Measurements from ENCODE around the gene COQ10B.
A peak's percentile ranks its signal among the peaks of the same experiment; 100 is the strongest.

The COQ10B gene

GRCh38 chr2:197487385-197487784, 34.0 kb downstream of the COQ10B start:
- DNase-seq = no peak
- Histone ChIP-seq H3K27ac (no peak overlapping the region), H3K4me3 (ENCODE audit: low read depth, low read length) (no peak overlapping the region), H3K36me3 (peaks cover 73% of the 10 kb centered on the region), H3K9me3 (ENCODE audit: severe bottlenecking) (peaks cover 8% of the 10 kb centered on the region), H3K27me3 (ENCODE audit: insufficient read depth, low read depth, severe bottlenecking) (no peaks in the 10 kb centered on the region)
- no peak for TF ChIP-seq CTCF (IDR thresholded peaks at IDR 0.05; ENCODE audit: low read depth, low read length)

- no peak overlapping the region for H3K27ac ChIP-seq
- H3K4me3 ChIP-seq (ENCODE audit: low read depth, low read length) = no peak overlapping the region
- no peaks in the 10 kb centered on the region for H3K27me3 ChIP-seq (ENCODE audit: insufficient read depth, low read depth, severe bottlenecking)
- H3K9me3 ChIP-seq (ENCODE audit: severe bottlenecking) = no peaks in the 10 kb centered on the region
- no peak for DNase-seq
- no peak for TF ChIP-seq CTCF (IDR thresholded peaks at IDR 0.05; ENCODE audit: low read depth, low read length)
- peaks cover 90% of the 10 kb centered on the region for H3K36me3 ChIP-seq
These were observed 42.2 kb downstream of the COQ10B start for GRCh38 chr2:197495433-197496134.

GRCh38 chr2:197496695-197497094, 43.3 kb downstream of the COQ10B start:
- Histone ChIP-seq H3K27ac (no peak overlapping the region), H3K27me3 (ENCODE audit: insufficient read depth, low read depth, severe bottlenecking) (no peaks in the 10 kb centered on the region), H3K4me3 (ENCODE audit: low read depth, low read length) (no peak overlapping the region), H3K36me3 (peaks cover 89% of the 10 kb centered on the region), H3K9me3 (ENCODE audit: severe bottlenecking) (no peaks in the 10 kb centered on the region)
- TF ChIP-seq CTCF (IDR thresholded peaks at IDR 0.05; ENCODE audit: low read depth, low read length) = no peak
- no peak for DNase-seq

- H3K4me3 ChIP-seq (ENCODE audit: low read depth, low read length) = no peak overlapping the region; the same call in 1 of the 2 replicates
- no peak for TF ChIP-seq CTCF (IDR thresholded peaks at IDR 0.05; ENCODE audit: low read depth, low read length)
- no peaks in the 10 kb centered on the region for H3K27me3 ChIP-seq (ENCODE audit: insufficient read depth, low read depth, severe bottlenecking)
- H3K36me3 ChIP-seq = peaks cover 89% of the 10 kb centered on the region
- no peak overlapping the region for H3K27ac ChIP-seq
- H3K9me3 ChIP-seq (ENCODE audit: severe bottlenecking) = no peaks in the 10 kb centered on the region
- no peak for DNase-seq
These were observed 44.0 kb downstream of the COQ10B start for GRCh38 chr2:197497326-197497725.

- H3K27me3 ChIP-seq (ENCODE audit: insufficient read depth, low read depth, severe bottlenecking) = no peaks in the 10 kb centered on the region
- no peak for DNase-seq
These were observed 45.0 kb downstream of the COQ10B start for GRCh38 chr2:197498235-197498936.

More at GRCh38 chr2:197498235-197498936, 45.0 kb downstream of the COQ10B start:
- H3K36me3 ChIP-seq = peaks cover 89% of the 10 kb centered on the region
- TF ChIP-seq CTCF (IDR thresholded peaks at IDR 0.05; ENCODE audit: low read depth, low read length) = no peak
- H3K9me3 ChIP-seq (ENCODE audit: severe bottlenecking) = no peaks in the 10 kb centered on the region
- H3K27ac ChIP-seq = peak overlapping the region; percentile 95
- H3K4me3 ChIP-seq (ENCODE audit: low read depth, low read length) = peak overlapping the region; percentile 70

All from WERI-Rb-1 (cell line).